ENCODE measurements around the gene LAIR2.

Gene LAIR2

GRCh38 chr19:54461613-54462012 is 41.0 kb upstream of the LAIR2 start:
- in situ Hi-C loops (cut with MboI; ENCODE audit: low pct_unique_long_range_greater_than_20kb, low sequenced_read_pairs, unreplicated experiment), result loop anchor here (25.0 kb wide), 2 partner anchors 651 to 1151 kb away; partner anchors contain the start of genes PPP1R12C, ZNF524, ZNF784 and ZNF865
- TF ChIP-seq CTCF (IDR thresholded peaks at IDR 0.05; ENCODE audit: extremely low read depth, insufficient read depth, missing control alignments), result no peak
- DNase-seq (ENCODE audit: low spot score), result no peak

- DNase-seq (ENCODE audit: low spot score), result no peak
- no peak for TF ChIP-seq CTCF (IDR thresholded peaks at IDR 0.05; ENCODE audit: extremely low read depth, insufficient read depth, missing control alignments)
- in situ Hi-C loops (cut with MboI; ENCODE audit: low pct_unique_long_range_greater_than_20kb, low sequenced_read_pairs, unreplicated experiment), result loop anchor here (25.0 kb wide), 2 partner anchors 650 to 1150 kb away; partner anchors contain the start of genes PPP1R12C, ZNF524, ZNF784 and ZNF865
These were observed 40.5 kb upstream of the LAIR2 start for GRCh38 chr19:54462047-54462654.

DNA sequence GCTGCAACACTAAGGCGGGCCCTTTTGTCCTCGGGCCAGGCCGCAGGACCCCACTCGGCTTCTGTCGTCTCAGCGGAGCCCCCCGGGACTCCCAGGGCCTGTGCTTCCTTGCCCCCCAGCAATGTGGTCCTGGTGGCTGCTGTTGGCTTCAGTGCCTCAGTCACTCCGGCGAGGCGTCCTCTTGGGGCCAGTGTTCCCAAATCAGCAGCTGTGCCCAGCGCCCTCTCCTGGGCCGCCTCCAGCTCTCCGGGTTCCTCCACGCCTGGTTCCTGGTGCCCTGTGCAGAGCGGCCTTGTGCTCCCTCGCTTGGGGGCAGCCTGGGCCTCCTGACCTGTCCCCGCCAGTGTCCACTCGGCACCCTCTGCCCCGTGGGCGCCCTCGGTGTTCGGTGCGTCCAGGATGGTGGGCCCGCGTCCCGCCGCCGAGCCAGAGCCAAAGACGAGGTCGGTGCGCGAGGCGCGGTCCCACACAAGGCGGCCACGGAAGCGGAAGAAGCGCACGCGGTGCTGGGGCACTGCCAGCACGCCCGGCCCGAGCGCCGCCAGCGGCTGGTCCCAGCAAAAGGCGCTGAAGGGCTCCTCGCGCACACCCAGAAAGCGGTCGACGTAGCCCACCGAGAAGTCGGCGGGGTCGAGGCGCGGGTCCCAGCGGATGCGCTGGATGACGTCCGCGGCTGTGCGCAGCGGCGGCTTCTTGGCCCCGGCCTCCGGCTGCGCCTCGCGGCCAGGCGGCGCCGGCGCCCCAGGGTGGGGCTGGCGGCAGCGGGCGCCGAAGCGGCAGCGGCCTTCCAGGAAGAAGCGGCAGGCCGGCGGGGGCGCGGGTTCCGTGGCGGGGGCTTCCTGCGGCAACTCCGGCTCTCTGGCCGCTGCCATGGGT is 39.7 kb upstream of the LAIR2 start:
- DNase-seq (ENCODE audit: low spot score), result peak; percentile 65
- TF ChIP-seq CTCF (IDR thresholded peaks at IDR 0.05; ENCODE audit: extremely low read depth, insufficient read depth, missing control alignments), result peak; percentile 13
- in situ Hi-C loops (cut with MboI; ENCODE audit: low pct_unique_long_range_greater_than_20kb, low sequenced_read_pairs, unreplicated experiment), result loop anchor here (25.0 kb wide), 2 partner anchors 649 to 1149 kb away; partner anchors contain the start of genes PPP1R12C, ZNF524, ZNF784 and ZNF865

DNA sequence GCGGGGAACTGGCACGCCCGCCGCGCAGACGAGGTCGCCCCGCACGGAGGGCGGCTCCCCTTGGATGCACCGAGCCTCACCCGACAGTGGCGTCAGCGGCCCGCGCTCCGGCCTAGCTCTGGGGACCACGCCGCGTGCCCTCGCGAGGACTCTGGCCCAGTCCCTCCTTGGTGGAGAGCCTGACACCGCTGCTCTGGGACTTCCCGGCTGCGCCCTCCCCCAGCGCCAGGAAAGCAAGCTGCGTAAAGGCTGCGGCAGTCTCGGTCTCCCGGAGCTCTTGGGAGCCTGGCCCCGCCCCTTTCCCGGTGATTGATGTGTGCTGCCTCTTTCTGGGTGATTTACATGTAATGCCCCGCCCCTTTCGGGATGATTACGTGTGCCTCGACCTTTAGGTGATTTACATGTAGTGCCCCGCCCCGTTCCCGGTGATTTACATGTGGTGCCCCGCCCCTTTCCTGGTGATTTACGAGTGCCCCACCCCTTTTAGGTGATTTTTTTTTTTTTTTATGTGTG is 39.0 kb upstream of the LAIR2 start, which contains the start of gene LENG9:
LENG9 (minus strand) TSS at position 248 of the 513 bp plus-strand sequence. CDS start 252 bp downstream, outside the sequence.
- TF ChIP-seq CTCF (IDR thresholded peaks at IDR 0.05; ENCODE audit: extremely low read depth, insufficient read depth, missing control alignments), result no peak
- in situ Hi-C loops (cut with MboI; ENCODE audit: low pct_unique_long_range_greater_than_20kb, low sequenced_read_pairs, unreplicated experiment), result loop anchor here (25.0 kb wide), 2 partner anchors 649 to 1149 kb away; partner anchors contain the start of genes PPP1R12C, ZNF524, ZNF784 and ZNF865
- DNase-seq (ENCODE audit: low spot score), result peak; percentile 96

DNA sequence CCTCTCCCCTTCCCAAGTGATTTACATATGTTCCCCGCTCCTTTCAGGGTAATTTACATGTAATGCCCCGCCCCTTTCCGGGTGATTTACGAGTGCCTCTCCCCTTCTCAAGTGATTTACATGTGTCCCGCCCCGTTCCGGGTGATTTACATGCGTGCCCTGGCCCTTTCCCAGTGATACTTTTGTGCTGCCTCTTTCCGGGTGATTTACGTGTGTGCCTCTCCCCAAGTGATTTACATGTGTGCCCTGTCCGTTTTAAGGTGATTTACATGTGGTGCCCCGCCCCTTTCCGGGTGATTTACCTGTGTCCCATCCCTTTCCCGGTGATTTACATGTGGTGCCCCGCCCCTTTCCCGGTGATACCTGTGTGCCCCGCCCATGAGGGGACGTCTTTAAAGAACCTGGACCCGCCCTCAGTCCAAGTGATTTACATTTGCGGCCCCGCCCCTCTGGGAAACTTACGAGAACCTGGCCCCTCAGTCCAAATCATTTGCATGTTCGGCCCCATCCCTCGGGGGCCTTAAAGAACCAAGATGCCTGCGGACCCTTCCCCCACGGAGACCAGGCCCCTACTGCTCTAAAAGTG is 38.5 kb upstream of the LAIR2 start:
- DNase-seq (ENCODE audit: low spot score), result peak; percentile 91
- TF ChIP-seq CTCF (IDR thresholded peaks at IDR 0.05; ENCODE audit: extremely low read depth, insufficient read depth, missing control alignments), result no peak
- in situ Hi-C loops (cut with MboI; ENCODE audit: low pct_unique_long_range_greater_than_20kb, low sequenced_read_pairs, unreplicated experiment), result loop anchor here (25.0 kb wide), 2 partner anchors 648 to 1148 kb away; partner anchors contain the start of genes PPP1R12C, ZNF524, ZNF784 and ZNF865

All from GM13977 (cell line).